Stimulated activated CD8-positive, alpha-beta memory T cell treated with anti-CD3 and anti-CD28 coated beads, Interleukin-7, amount 100 ng/mL, for 48 hours (primary cell): ENCODE measurements around the gene SETD1B.
"Not testable (repeated sequence)": the region's sequence is repeated elsewhere in the genome, so short reads cannot be mapped to it uniquely, and the experiment has no call there.

Experiments
- DNase-seq, 2 donors: peaks; one replicate each; pipeline ENCODE4 v3.0.0-alpha.2; 2020; ENCODE audit warnings: low read depth in 1 of 2; ENCODE audit errors: extremely low read depth in 1 of 2

SETD1B gene

GRCh38 chr12:121803861-121804416 is at the start of gene SETD1B:
SETD1B (plus strand) TSS chr12:121804009; CDS start chr12:121804738, 729 bp downstream.
- DNase-seq = no peak

GRCh38 chr12:121754836-121755235 is 49.0 kb upstream of the SETD1B start:
- DNase-seq = no peak

GRCh38 chr12:121755591-121755990 is 48.2 kb upstream of the SETD1B start:
- no peak for DNase-seq

- not testable (repeated sequence) for DNase-seq
Measured at GRCh38 chr12:121758536-121758935, 45.3 kb upstream of the SETD1B start.

- no peak for DNase-seq
Measured at GRCh38 chr12:121762269-121762668, 41.5 kb upstream of the SETD1B start.

GRCh38 chr12:121764808-121765207 is 39.0 kb upstream of the SETD1B start:
- DNase-seq = no peak

GRCh38 chr12:121765573-121765972 is 38.2 kb upstream of the SETD1B start:
- DNase-seq = no peak

- no peak for DNase-seq
Measured at GRCh38 chr12:121766290-121767039, 37.3 kb upstream of the SETD1B start.

- DNase-seq = no peak
Measured at GRCh38 chr12:121767525-121768016, 36.2 kb upstream of the SETD1B start.

GRCh38 chr12:121769297-121769830 is 34.4 kb upstream of the SETD1B start:
- no peak for DNase-seq

GRCh38 chr12:121769831-121770301 is 33.9 kb upstream of the SETD1B start:
- DNase-seq = no peak

- no peak for DNase-seq
Measured at GRCh38 chr12:121770388-121770787, 33.4 kb upstream of the SETD1B start.

- no peak for DNase-seq
Measured at GRCh38 chr12:121770813-121771625, 32.8 kb upstream of the SETD1B start.

GRCh38 chr12:121773011-121773777 is 30.6 kb upstream of the SETD1B start:
- peak; percentile 60 to 67 for DNase-seq

- no peak for DNase-seq
Measured at GRCh38 chr12:121774968-121775474, 28.8 kb upstream of the SETD1B start.

GRCh38 chr12:121775501-121775900 is 28.3 kb upstream of the SETD1B start:
- no peak for DNase-seq

- peak; percentile 71 to 86 for DNase-seq
Measured at GRCh38 chr12:121776190-121777098, 27.4 kb upstream of the SETD1B start.

- no peak for DNase-seq
Measured at GRCh38 chr12:121778567-121779421, 25.0 kb upstream of the SETD1B start.
